ENCODE data around the gene PI4K2B.
"Not testable (repeated sequence)": the region's sequence is repeated elsewhere in the genome, so short reads cannot be mapped to it uniquely, and the experiment has no call there.

Gene PI4K2B

DNA sequence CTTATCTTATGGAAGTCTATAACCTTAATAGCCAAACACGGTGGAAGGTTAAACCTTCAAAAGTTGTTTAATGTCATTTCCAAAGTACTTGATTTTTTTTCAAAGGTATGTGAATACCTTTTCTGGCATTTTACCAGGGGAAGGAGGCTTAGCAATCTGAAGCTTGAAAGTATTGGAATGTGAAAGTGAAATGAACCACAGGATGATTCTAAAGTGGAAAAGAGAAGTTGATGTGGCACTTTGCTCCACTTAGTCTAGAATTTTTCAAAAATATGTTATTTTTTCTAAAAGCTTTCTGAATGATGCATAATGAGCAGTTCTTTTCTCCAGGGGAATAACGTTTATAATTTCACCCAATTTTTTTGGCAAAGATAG lies 19.2 kb downstream of the PI4K2B start:
- Histone ChIP-seq H3K4me1 (ENCODE audit: insufficient read depth, low read length, poor library complexity, severe bottlenecking) (no peaks in the 10 kb centered on the region), H3K9ac (ENCODE audit: low read depth, low read length, poor library complexity, severe bottlenecking) (no peak overlapping the region), H3K4me3 (ENCODE audit: low read length, poor library complexity, severe bottlenecking) (no peak overlapping the region), H3K27me3 (ENCODE audit: insufficient read depth, low read length, poor library complexity, severe bottlenecking) (no peaks in the 10 kb centered on the region), H3K9me2 (replicated peaks; ENCODE audit: low read depth, low read length) (no peaks in the 10 kb centered on the region), H3K36me3 (ENCODE audit: insufficient read depth, low read length) (peaks cover 35% of the 10 kb centered on the region; the same call in 1 of the 2 replicates), H3F3A (ENCODE audit: low read depth) (no peaks in the 10 kb centered on the region), H3K4me2 (ENCODE audit: low read depth, low read length, poor library complexity, severe bottlenecking) (no peak overlapping the region), H2AFZ (ENCODE audit: low read length) (no peak overlapping the region), H3K79me2 (ENCODE audit: insufficient read depth, low read length) (peaks cover 38% of the 10 kb centered on the region), H3K9me3 (ENCODE audit: insufficient read depth, low read depth, low read length) (no peaks in the 10 kb centered on the region), H4K20me1 (ENCODE audit: insufficient read depth, low read length, poor library complexity, severe bottlenecking) (peaks cover 7% of the 10 kb centered on the region)
- no peak for TF ChIP-seq CTCF (conservative IDR thresholded peaks at IDR 0.05; ENCODE audit: low read length)
- no peak for TF ChIP-seq EZH2phosphoT487 (IDR thresholded peaks at IDR 0.05; ENCODE audit: borderline replicate concordance)

DNA sequence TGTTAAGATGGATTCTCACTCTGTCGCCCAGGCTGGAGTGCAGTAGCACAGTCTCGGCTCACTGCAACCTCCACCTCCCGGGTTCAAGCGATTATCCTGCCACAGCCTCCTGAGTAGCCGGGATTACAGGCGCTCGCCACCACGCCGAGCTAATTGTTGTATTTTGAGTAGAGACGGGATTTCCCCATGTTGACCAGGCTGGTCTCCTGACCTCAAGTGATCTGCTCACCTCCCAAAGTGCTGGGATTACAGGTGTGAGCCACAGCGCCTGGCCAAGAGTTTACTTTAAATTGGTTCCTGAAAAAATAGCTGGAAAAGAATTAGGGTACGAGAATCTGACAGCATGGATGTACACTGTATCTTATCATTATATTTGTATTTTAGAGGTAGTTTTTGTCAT lies 20.0 kb downstream of the PI4K2B start:
- not testable (repeated sequence) for H3K4me2 ChIP-seq (ENCODE audit: low read depth, low read length, poor library complexity, severe bottlenecking); H3K9ac ChIP-seq (ENCODE audit: low read depth, low read length, poor library complexity, severe bottlenecking); H4K20me1 ChIP-seq (ENCODE audit: insufficient read depth, low read length, poor library complexity, severe bottlenecking); H3F3A ChIP-seq (ENCODE audit: low read depth); H2AFZ ChIP-seq (ENCODE audit: low read length); H3K9me2 ChIP-seq (replicated peaks; ENCODE audit: low read depth, low read length); H3K27me3 ChIP-seq (ENCODE audit: insufficient read depth, low read length, poor library complexity, severe bottlenecking); H3K9me3 ChIP-seq (ENCODE audit: insufficient read depth, low read depth, low read length); H3K4me3 ChIP-seq (ENCODE audit: low read length, poor library complexity, severe bottlenecking); H3K4me1 ChIP-seq (ENCODE audit: insufficient read depth, low read length, poor library complexity, severe bottlenecking)
- Histone ChIP-seq H3K36me3 (ENCODE audit: insufficient read depth, low read length) (peaks cover 40% of the 10 kb centered on the region; the same call in 1 of the 2 replicates), H3K79me2 (ENCODE audit: insufficient read depth, low read length) (peaks cover 35% of the 10 kb centered on the region; the same call in 1 of the 2 replicates)

- peaks cover 80% of the 10 kb centered on the region; the same call in 1 of the 2 replicates for H3K36me3 ChIP-seq (ENCODE audit: insufficient read depth, low read length)
- no peaks in the 10 kb centered on the region for H3K9me3 ChIP-seq (ENCODE audit: insufficient read depth, low read depth, low read length)
- H2AFZ ChIP-seq (ENCODE audit: low read length) = no peak overlapping the region
- H3K4me1 ChIP-seq (ENCODE audit: insufficient read depth, low read length, poor library complexity, severe bottlenecking) = no peaks in the 10 kb centered on the region
- H3K79me2 ChIP-seq (ENCODE audit: insufficient read depth, low read length) = 0 out of 2 replicates have a peak, but pooled peaks cover 2% of the 10 kb centered on the region
- TF ChIP-seq CTCF (conservative IDR thresholded peaks at IDR 0.05; ENCODE audit: low read length) = no peak
- no peak for TF ChIP-seq EZH2phosphoT487 (IDR thresholded peaks at IDR 0.05; ENCODE audit: borderline replicate concordance)
- H4K20me1 ChIP-seq (ENCODE audit: insufficient read depth, low read length, poor library complexity, severe bottlenecking) = peaks cover 3% of the 10 kb centered on the region
- no peaks in the 10 kb centered on the region for H3K9me2 ChIP-seq (replicated peaks; ENCODE audit: low read depth, low read length)
- no peak overlapping the region for H3K9ac ChIP-seq (ENCODE audit: low read depth, low read length, poor library complexity, severe bottlenecking)
- H3K27me3 ChIP-seq (ENCODE audit: insufficient read depth, low read length, poor library complexity, severe bottlenecking) = no peaks in the 10 kb centered on the region
- no peak overlapping the region for H3K4me3 ChIP-seq (ENCODE audit: low read length, poor library complexity, severe bottlenecking)
- H3F3A ChIP-seq (ENCODE audit: low read depth) = no peaks in the 10 kb centered on the region
- no peak overlapping the region for H3K4me2 ChIP-seq (ENCODE audit: low read depth, low read length, poor library complexity, severe bottlenecking)
Measured at GRCh38 chr4:25258980-25259578, 25.2 kb downstream of the PI4K2B start.

DNA sequence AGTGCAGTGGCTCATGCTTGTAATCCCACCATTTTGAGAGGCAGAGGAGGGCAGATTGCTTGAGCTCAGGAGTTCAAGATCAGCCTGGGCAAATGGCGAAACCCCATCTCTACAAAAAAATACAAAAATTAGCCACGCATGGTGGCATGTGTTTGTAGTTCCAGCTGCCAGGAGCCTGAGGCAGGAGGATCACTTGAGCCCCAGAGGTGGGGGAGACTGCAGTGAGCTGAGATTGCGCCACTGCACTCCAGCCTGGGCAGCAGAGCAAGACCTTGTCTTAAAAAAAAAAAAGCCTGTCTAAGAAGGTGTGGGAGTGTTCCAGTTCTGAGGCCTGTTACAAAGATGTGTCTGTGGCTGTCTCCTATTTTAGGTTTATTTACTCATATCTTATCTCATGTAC lies 38.0 kb downstream of the PI4K2B start:
- Histone ChIP-seq H3K9me2 (replicated peaks; ENCODE audit: low read depth, low read length) (no peaks in the 10 kb centered on the region), H3K9ac (ENCODE audit: low read depth, low read length, poor library complexity, severe bottlenecking) (no peak overlapping the region), H3K4me2 (ENCODE audit: low read depth, low read length, poor library complexity, severe bottlenecking) (no peak overlapping the region), H3K4me3 (ENCODE audit: low read length, poor library complexity, severe bottlenecking) (no peak overlapping the region), H3K9me3 (ENCODE audit: insufficient read depth, low read depth, low read length) (no peaks in the 10 kb centered on the region), H3K27me3 (ENCODE audit: insufficient read depth, low read length, poor library complexity, severe bottlenecking) (no peaks in the 10 kb centered on the region), H3F3A (ENCODE audit: low read depth) (no peaks in the 10 kb centered on the region), H3K4me1 (ENCODE audit: insufficient read depth, low read length, poor library complexity, severe bottlenecking) (no peaks in the 10 kb centered on the region), H3K36me3 (ENCODE audit: insufficient read depth, low read length) (peaks cover 59% of the 10 kb centered on the region), H3K79me2 (ENCODE audit: insufficient read depth, low read length) (no peaks in the 10 kb centered on the region), H4K20me1 (ENCODE audit: insufficient read depth, low read length, poor library complexity, severe bottlenecking) (no peaks in the 10 kb centered on the region), H2AFZ (ENCODE audit: low read length) (no peak overlapping the region)
- TF ChIP-seq EZH2phosphoT487 (IDR thresholded peaks at IDR 0.05; ENCODE audit: borderline replicate concordance) (no peak), CTCF (conservative IDR thresholded peaks at IDR 0.05; ENCODE audit: low read length) (no peak)

Measured in Loucy (cell line).